NCI-H1417 treated with DMSO at 0.1 percent for 48 hours (cell line): ENCODE results near the gene SCNN1A.

Source experiments
- DNase-seq: peaks from one replicate; lab custom pipeline; 2025; lab: John Stamatoyannopoulos, UW

SCNN1A gene

DNA sequence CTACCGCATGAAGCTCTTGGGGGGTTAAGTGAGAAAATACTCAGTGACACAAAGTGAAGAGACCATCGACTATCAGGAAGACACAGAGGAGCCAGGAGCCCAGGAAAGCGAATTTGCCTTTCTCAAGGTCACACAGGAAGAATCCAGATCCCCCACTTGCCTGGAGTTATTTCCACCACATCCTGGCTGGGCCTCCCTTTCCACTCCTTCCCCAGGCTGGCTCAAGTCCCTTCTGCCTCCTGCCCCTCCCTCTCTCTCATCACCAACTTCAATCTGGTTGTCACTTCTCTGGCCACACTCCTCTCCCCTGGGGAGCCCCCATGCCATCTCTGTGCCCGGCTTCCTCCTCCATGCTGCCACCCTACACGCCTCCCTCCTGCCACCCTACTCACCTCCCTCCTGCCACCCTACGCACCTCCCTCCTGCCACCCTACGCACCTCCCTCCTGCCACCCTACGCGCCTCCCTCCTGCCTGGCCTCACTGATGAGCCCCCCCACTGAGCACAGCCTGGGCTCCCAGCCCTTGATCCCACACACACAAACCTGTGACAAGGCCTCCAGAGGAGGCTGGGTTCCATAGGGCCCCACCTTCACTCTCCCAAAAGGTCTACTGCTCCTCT, 6.3 kb downstream of the SCNN1A start:
- no peak for DNase-seq

DNA sequence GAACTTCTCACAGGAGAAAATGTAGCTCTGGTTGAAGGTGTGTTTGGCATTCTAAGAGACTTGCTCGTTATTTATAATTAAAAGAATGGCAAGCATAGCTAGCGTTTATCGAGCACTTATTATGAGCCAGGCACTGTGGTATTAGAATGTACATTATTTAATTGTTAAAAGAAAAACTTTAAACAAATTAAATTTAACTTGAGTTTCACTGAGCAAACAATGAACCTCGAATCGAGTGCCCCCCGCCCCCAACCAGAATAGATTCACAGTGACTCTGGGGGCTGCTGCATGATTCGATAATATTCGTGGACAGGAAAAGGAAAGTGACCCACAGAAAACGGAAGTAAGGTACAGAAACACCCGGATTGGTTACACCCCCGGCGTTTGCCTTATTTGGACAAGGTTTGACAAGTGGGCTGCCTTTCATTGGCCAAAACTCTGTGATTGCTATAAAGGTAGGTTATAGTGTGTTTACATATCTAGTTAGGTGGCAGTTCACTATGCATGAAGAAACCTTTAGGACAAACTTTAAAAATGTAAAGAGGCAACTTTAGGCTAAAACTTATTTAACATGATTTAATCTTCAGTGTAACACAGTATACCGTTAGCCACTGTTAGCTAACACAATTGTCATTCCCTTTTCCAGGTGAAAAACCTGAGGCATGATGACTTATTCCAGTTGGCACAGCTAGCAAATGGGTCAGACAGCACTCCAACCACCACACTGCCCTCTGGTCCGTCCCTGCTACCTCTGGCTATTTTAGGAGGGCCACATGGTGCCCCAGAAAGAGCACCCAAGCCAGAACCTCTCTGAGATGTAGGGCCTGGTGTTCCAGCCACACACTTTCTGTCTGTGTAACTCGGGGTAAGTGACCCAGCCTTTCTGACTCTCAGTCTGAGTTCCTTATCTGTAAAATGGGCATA, 7.1 kb downstream of the SCNN1A start:
- DNase-seq, result no peak

DNA sequence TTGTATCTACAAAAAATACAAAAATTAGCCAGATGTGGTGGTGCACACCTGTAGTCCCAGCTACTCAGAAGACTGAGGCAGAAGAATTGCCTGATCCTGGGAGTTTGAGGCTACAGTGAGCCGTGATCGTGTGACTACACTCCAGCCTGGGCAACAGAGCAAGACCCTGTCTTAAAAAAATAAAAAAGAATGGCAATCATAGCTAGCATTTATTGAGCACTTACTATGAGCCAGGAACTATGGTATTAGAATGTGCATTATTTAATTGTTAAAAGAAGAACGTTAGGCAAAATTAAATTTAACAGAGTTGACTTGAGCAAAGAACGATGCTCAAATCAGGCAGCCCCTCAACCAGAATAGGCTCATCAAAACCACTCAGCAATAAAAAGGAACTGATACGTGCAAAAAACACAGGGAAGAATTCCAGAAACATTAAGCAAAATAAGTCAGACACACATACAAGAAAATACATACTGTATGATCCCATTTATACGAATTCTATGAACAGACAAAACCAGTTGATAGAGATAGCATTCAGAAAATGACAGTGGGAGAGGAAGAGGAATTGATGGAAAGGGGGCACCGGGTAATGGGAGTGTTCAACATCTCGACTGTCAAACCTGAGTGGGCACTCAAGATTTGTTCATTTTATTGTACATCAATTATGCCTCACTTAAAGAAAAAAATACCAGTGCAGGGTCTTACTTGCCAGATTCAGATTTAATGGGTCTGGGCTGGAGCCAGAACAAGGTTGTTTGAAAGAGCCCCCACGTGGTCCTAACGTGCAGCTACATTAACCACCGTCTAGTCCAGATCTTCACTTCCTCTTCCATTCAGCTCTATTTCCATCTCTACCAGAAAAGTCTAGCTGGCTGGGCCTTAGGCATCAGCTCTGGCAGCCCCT, 8.0 kb downstream of the SCNN1A start:
- no peak for DNase-seq

DNA sequence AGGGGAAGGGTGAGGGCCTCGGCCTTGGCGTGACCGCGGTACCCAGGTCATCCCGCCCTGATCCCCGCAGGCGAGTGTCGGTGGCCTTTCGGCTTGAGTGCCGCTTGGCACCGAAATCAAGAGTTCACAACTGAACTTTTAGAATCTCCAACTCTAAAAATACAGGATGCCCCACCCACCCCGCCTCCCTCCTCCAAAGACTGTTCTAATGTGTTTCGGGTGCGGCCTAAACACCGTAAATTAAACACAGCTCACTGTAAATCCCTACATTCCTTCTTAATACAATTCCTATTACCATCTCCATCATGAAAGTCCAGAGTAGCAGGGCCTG, 11.4 kb downstream of the SCNN1A start:
- no peak for DNase-seq

DNA sequence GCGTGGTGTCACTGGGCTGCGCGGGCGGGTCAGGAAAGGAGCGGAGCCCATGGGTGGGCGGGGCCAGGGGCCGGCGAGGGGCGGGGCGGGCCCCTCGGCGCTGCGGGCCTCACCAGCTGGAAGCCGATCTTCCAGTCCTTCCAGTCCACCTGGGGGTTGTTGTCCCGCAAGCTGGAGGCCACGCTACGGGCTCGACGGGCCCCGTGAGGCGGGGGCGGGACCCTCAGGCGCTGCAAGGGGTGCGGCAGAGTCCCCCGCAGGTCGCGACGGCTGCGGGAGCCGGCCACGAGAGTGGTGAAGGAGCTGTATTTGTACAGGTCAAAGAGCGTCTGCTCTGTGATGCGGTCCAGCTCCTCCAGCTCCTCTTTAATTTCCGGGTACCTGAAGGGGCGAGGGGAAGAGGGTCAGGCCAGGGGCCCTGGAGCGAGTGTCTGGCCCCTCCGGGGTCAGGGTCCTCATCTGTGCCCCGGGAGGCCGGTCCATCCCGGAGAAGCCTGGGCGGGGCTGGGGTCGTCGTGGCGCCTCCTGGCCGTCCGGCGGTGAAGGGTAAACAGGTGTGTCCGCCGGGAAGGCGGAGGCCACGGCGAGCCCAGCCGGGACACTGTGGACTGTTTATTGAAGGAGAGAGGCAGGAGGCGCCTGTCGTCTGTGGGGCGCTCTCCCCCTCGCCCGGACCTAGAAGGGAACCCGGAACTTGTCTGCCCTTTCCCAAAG, 11.9 kb downstream of the SCNN1A start:
- no peak for DNase-seq

DNA sequence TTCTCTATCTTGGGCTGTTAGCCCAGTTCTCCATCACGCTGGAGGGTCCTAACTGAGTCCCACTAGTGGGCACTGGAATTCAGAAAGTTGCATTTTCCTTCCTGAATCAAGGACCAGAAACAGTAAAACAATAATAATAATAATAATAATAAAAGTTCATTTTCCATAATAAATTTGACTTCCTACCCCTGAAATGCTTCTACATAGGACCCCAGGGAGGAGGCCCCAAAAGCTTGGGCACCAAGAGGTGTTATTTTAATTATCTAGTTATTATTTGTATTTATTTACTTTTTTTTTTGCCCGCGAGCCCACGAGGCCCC, 12.4 kb downstream of the SCNN1A start:
- DNase-seq, result no peak

DNA sequence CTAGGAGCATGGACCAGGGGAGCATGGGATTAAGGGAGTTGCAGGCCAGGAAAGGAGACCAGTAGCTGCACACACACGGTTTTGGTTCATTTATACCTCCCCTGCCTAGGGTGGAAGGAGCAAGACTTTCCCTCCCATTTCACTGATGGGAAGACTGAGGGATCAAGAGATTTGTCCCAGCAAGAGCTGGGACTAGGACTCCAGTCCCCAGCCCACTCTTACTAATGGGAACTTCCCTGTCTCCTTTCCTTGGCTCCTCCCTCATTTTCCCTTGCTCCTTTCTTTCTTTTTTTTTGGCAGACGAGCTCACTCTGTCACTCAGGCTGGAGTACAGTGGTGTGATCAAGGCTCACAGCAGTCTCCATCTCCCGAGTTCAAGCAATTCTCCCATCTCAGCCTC, 13.0 kb downstream of the SCNN1A start:
- DNase-seq, result no peak

DNA sequence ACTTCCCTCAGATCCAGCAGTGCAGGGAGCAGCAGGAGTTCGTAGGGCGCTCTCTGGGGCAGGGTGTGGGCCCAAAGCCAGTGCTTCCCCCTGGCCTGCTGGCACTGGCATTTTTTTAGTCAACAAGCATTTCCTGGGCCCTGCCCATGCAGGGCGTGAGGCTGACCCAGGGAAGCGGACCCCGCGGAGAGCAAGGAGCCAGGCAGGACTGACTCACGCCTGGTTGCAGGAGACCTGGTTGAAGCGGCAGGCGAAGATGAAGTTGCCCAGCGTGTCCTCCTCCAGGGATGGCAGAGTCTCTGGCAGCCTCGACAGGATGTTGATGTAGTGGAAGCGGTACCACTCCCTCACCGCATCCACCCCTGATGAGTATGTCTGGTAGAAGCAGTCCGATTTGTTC, 13.5 kb downstream of the SCNN1A start:
- no peak for DNase-seq

DNA sequence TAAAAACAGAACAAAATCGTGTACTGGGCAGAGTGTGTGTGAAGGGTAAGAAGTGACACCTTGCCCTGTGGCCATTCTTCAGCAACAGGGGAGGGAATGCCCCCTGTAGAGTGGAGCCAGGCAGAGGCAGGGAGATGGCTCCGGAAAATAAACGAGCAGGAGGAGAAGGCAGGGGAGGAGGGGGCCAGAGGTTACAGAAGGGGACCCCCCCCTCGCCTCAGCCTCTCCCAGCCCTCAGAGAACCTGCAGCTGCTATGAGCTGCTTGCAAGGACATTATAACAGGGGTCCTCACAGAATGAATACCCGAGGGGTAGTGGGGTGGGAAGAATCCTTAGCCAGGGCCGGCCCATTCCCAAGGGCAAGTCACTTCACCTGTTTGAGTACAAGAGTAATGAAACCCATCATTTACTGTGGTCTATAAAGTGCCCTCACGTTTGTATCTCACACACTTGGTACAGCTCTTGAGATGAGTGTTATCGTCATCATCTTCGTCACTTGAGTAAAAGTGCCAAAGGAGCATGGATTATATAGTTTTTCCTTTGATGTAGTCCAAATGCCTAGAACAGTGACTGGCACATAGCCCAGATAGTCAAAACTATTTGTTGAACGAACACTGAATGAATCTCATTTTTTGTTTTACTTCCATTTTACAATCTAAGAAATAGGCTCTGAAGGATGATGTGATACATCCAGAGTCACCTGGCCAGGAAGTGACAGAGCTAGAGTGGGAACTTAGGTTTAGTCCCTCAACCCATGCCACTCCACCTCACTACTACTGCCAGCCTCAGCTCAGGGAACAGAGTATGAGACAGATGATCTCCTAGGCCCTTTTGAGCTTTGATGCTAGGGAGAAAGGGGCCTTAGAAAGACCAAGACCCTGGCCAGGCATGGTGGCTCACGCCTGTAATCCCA, 14.5 kb downstream of the SCNN1A start:
- no peak for DNase-seq

DNA sequence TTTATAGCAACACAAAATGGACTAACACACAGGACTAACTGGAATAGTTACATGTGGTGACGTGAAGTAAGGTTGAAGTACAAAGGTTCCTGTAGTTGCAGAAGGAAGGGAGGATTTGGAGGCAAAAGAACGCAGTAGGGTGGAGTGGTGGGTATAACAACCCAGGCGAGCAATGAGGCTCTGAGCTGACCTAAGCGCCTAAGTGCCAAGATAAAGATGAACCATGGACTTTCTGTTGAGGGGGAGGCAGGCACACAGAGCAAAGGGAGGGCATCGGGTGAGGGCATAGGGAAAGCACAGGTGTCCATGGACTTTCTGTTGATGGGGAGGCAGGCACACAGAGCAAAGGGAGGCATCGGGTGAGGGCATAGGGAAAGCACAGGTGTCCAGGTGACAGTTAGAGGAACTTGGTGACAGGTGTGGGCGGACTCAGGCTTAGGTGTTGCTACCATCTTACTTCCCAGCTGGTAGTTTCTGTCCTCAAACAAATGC, 15.2 kb downstream of the SCNN1A start:
- no peak for DNase-seq

DNA sequence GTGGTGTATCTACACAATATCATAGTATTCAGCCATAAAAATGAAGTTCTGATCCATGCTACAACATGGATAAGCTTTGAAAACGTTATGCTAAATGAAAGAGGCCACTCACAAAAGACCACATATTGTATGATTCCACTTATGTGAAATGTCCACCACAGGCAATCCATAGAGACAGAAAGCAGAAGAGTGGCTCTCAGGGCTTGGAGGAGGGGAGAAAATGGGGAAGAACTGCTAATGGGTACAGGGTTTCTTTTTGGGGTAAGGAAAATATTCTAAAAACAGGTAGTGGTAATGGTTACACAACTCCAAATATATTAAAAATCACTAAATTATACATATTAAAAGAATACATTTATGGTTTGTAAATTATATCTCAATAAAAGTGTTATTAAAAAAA, 16.5 kb downstream of the SCNN1A start:
- no peak for DNase-seq

DNA sequence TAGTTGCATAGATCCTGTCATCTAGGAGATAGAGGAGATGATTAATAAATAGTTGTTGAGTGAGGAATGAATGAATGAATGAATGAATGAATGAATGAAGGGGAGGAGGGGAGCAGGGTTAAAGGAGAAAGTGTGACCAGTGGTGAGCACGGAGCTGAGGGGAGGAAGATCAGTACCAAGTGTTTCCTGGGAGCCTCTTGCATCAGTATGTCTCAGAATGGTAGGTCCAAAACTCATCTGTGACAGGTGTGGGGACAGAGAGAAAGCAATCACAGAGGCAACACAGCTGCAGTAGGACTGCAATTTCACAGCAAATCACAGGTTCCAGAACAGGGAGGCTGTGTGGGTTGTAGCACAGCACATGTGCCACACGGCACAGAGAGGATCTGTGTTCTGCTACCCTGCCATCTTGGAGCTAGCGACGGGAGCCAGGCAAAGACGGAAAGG, 19.0 kb downstream of the SCNN1A start:
- DNase-seq, result no peak

DNA sequence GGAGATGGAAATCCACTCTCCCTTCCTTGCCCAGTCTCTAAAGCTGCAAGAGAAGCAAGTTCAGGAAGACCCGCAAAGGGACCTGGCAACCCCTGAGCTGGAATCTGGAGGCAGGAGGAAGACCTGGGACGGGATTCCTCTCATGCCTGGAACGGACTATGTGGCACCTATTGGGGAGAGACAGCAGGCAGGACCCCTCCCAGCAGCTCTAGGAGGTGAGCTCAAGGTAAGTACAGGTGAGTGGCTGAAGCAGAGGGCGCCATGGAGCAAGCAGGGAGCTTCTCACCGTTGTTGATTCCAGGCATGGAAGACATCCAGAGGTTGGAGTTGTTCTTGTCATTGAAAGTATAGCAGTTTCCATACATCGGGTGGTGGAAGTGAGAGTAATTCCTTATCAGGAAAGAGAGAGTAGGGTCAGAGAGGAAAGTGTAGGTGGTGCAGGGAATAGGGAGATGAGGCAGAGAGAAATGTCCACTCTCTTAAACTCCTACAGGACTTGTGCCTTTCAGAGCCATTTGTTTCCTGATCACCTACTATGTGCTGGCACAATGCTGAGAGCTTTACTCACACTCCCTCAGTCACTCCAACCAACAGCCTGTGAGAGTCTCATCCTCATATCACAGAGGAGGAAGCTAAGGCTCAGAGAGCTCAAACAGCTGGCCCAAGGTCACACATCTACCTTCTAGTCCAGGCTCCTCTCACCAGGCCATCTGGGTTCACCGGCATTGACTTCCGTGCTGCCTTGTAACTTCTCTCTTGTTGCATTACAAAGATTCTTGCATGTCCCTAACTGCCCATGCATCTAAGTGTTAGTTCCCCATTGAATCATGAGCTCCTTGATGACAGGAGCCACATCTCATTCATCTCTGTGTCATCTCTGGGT, 19.6 kb downstream of the SCNN1A start:
- DNase-seq, result no peak

DNA sequence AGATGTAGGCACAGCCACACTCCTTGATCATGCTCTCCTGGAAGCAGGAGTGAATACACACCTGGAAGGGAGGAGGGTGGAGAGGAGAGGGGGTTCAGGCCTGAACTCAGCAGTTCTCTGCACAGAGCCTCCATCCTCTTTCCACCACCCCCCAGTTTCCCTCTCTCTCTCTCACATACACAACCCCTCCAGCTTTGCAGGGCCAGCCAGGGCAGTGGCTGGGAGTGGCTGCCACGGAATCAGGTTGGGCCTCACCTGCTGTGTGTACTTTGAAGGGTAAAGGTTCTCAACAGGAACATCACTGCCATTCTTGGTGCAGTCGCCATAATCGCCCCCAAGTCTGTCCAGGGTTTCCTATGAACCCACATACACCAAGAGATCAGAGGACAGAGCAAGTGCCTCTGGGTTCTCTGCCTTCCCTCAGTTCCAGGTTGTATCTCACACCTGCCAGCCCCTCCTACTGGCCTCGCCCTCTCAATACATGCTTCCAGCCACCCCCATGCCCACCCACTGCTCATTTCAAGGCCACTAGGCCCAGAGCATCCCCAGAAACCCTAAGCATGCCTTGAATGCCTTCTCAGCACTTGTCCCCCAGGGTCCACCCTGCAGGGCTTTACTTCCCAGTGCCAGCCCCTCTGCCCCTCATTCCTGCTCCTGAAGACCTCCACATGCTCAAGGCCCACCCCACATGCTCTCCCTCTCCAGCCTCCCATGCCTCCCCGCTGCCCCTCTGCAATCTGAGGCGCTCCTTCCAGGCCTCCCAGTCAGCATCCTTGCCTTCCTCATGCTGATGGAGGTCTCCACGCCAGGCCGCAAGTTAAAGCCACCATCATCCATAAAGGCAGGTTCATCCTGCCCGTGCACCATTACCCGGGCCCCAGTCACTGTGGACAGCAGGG, 20.6 kb downstream of the SCNN1A start:
- no peak for DNase-seq

DNA sequence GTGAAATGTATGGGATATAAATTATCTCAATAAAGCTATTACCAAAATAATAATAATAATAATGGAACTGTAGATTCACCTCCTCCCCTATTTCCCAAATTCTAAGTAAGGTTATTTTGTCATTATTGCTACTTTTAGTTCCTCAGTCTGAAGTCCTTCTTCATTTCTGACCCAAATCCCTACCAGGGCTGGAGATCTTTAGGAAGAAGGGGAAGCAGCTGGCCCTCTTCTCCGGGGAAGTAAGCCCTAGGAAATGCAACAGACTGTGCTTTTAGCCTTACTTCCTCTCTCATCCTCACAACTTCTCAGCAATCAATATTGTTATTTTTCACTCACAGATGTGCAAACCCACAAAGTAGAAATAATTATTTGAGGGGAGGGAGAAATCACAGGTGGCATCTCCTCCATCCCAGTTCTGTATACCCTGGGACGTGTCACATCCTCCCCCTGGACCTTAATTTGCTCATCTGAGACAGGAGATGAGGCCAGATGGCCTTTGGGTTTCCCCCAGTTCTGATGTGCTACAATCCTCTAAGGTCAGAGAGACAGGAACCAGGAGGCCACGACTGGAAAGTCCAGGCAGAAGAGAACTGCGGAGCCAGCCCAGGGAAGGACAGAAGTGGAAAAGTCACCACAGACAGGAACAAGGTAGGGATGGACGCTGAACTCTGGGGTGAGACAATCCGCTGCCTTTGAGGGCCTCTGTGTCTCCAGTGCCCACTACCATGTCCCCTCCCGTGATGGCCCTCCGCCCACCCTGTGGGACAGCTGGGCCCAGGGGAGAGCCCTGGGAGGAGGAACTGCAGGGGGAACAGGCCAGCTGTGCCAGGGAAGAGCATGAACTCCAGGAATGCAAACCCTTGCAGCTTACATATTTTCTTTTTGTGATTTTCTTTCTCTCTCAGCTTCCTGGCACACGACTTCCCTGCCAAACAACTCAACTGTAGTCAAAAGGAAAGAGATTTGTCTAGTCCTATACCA, 22.9 kb downstream of the SCNN1A start:
- no peak for DNase-seq

DNA sequence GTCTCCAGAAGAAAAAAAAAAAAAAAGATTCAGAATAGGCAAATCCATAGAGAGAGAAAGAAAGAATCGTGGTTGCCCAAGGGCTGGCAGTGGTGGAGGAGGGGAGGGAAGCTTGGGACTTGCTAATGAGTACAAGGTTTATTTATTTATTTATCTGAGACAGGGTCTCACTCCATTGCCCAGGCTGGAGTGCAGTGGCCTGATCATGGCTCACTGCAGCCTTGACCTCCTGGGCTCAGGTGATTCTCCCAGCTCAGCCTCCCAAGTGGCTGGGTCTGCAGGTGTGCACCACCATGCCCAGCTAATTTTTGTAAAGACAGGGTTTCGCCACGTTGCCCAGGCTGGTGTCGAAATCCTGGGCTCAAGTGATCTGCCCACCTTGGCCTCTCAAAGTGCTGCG, 23.7 kb downstream of the SCNN1A start:
- no peak for DNase-seq
